B cell (primary cell): ENCODE measurements around the gene HDDC3.

Experiments used
- EZH2 ChIP-seq: IDR thresholded peaks from 2 replicates; pipeline ENCODE4 v1.6.1; 2012; ENCODE audit warnings: borderline replicate concordance, low read depth, mild to moderate bottlenecking, moderate library complexity, low read length; ENCODE audit not compliant: insufficient read depth, poor library complexity, severe bottlenecking
- TF ChIP-seq, protein P1 (sequence below): fragments of 200-600 bp; IDR thresholded peaks from one replicate; pipeline ENCODE4 v1.8.0; 2022; ENCODE audit warnings: antibody characterized with exemption, mild to moderate bottlenecking

DNA sequence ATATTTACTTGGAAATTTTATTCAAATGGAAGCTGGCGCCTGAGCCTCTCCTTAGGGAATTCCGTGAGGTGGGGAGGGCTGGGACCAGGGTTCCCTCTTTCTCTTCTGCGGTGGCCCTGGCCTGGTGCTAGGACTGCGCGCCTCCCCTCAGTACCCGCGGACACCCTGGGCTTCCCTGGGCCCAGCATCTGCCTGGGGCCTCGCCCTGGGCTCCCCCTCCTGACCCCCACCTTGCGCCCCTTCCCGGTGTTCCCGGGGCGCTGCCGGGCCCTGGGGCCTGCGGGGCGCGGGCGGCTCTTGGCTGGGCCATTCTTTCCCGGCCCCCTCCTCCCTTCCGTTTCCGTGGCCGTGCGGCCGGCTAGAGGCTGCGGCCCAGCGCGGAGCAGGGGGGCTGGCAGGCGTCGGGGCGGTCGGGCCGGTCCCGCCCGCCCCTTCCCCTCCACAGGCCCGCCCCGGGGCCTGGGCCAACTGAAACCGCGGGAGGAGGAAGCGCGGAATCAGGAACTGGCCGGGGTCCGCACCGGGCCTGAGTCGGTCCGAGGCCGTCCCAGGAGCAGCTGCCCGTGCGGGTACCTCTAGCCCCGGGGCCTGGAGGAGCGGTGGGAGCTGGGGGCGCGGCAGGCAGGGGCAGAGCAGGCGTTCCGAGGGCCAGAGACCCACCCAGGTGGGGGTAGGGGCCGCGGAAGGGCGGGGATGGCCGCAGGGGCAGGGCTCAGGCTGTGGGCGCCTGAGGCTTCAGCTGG is 48.2 kb downstream of the HDDC3 start, which contains the start of gene FES:
- TF ChIP-seq, protein P1, sequence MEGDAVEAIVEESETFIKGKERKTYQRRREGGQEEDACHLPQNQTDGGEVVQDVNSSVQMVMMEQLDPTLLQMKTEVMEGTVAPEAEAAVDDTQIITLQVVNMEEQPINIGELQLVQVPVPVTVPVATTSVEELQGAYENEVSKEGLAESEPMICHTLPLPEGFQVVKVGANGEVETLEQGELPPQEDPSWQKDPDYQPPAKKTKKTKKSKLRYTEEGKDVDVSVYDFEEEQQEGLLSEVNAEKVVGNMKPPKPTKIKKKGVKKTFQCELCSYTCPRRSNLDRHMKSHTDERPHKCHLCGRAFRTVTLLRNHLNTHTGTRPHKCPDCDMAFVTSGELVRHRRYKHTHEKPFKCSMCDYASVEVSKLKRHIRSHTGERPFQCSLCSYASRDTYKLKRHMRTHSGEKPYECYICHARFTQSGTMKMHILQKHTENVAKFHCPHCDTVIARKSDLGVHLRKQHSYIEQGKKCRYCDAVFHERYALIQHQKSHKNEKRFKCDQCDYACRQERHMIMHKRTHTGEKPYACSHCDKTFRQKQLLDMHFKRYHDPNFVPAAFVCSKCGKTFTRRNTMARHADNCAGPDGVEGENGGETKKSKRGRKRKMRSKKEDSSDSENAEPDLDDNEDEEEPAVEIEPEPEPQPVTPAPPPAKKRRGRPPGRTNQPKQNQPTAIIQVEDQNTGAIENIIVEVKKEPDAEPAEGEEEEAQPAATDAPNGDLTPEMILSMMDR = no peak
- no peak for TF ChIP-seq EZH2
